T-helper 2 cell (primary cell): Measurements from ENCODE around the gene DCAF11.

Experiments
- DNase-seq, 5 experiments: peaks; one replicate each; pipeline versions ENCODE4 v3.0.0 to v3.0.0-alpha.2; 2012 to 2022

Gene DCAF11

GRCh38 chr14:24162093-24162492 is 47.5 kb downstream of the DCAF11 start:
- peak in 1 of 5 experiments; percentile 37 for DNase-seq

DNA sequence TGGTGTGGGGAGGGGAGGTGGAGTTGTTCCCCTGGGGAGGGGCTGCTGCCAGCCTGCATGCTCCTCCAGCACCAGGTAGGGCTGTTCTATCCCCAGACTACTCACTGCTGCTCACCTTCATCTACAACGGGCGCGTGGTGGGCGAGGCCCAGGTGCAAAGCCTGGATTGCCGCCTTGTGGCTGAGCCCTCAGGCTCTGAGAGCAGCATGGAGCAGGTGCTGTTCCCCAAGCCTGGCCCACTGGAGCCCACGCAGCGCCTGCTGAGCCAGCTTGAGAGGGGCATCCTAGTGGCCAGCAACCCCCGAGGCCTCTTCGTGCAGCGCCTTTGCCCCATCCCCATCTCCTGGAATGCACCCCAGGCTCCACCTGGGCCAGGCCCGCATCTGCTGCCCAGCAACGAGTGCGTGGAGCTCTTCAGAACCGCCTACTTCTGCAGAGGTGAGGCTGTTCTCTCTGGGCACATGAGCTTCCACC is 50.0 kb downstream of the DCAF11 start:
- DNase-seq = no peak

- DNase-seq = no peak
These were observed 51.2 kb downstream of the DCAF11 start for GRCh38 chr14:24165785-24166184.

- DNase-seq = no peak
These were observed 53.0 kb downstream of the DCAF11 start for GRCh38 chr14:24167469-24168114.

DNA sequence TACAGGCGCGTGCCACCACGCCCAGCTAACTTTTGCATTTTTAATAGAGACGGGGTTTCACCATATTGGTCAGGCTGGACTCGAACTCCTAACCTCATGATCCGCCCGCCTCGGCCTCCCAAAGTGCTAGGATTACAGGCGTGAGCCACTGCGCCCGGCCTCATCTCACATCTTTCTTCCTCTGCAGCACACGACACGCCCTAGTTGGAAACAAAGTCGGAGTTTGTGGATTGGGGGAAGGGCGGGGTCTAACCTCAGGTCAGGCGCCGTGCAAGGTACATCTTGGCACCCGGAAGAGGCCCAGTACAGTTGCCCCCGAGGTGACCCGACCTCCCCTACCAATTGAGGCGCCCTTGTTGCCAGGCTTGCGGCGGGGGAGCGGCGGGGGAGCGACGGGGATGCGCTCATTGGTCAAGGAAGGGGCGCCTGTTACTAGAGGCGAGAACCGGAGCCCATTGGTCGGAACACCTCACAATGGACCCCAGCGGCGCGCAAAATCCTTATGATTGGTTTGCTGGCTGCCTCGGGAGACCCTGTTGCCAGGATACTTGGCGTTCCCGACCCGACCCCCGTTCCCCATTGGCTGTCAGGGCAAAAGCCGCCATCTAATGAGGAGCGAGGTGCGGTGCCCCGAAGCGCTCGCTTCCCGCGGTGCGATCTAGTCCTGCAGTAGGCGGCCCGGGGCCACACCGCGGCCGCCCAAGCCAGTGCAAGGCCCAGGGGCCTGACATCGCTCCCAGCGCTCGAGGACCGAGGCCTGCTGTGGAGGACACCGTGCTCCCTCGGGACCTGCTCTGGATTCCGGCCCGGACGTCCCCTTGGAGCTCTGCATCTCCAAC is 57.1 kb downstream of the DCAF11 start, which contains the start of gene REC8:
TSS of gene REC8 (plus strand) at position 659 of the 839 bp plus-strand sequence. CDS start 473 bp downstream, outside the sequence.
- peak; percentile 41 to 81 (median 67) for DNase-seq

DNA sequence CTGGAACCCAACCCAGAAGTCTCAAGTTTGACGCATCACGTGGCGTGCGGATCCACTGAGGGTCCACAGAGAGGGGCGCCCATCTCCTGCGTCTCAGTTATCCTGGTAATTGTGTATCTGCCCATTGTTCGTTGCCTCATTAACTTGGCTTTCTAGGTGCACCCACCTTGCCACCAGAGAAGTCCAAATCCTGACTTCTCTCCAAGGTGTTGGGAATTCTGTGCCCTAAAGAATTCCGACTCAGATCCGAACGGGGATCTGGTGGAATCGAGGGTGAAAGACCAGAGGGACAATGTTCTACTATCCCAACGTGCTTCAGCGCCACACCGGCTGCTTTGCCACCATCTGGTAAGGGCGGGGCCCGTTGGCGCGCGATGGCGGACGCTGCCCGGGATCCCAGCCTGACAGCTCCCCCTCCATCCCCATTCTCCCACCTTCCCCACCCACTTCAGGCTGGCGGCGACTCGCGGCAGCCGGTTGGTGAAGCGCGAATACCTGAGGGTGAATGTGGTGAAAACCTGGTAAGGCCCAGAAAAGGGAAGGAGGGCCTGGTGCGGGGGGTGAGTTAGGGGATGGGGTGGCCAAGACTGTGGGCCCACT is 57.8 kb downstream of the DCAF11 start:
- DNase-seq = no peak

DNA sequence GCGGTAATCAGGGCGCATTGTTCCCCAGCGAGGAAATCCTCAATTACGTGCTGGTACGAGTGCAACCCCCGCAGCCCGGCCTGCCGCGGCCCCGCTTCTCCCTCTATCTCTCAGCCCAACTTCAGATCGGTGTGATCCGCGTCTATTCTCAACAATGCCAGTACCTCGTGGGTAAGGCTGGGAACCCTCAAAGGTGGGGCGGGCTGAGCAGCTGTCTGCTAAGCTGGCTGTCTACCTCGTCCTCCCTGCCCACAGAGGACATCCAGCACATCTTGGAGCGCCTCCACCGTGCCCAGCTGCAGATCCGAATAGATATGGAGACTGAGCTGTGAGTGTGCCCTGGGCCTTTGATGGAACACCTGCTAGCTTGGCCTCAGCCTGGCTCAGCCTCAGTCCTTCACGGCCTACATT is 58.3 kb downstream of the DCAF11 start:
- DNase-seq = no peak
